Gastroesophageal sphincter (tissue), 3 donors: ENCODE results near the gene GPR55.

Source experiments
- POLR2A ChIP-seq, 2 donors: fragments of 450-650 bp; IDR thresholded peaks; one replicate each; pipeline ENCODE4 v1.6.1; 2017; ENCODE audit warnings: antibody characterized with exemption in 2 of 2, mild to moderate bottlenecking in 2 of 2, moderate library complexity in 1 of 2
- TF ChIP-seq, protein P1 (sequence below), 4 experiments: fragments of 200-600 bp in 2 of 4; fragments of 450-650 bp in 2 of 4; sonication (generic) in 1 of 4; IDR thresholded peaks; one replicate each; pipeline ENCODE4 v1.5.1; 2017 to 2019; ENCODE audit warnings: antibody characterized with exemption in 4 of 4, mild to moderate bottlenecking in 2 of 4, moderate library complexity in 2 of 4

DNA sequence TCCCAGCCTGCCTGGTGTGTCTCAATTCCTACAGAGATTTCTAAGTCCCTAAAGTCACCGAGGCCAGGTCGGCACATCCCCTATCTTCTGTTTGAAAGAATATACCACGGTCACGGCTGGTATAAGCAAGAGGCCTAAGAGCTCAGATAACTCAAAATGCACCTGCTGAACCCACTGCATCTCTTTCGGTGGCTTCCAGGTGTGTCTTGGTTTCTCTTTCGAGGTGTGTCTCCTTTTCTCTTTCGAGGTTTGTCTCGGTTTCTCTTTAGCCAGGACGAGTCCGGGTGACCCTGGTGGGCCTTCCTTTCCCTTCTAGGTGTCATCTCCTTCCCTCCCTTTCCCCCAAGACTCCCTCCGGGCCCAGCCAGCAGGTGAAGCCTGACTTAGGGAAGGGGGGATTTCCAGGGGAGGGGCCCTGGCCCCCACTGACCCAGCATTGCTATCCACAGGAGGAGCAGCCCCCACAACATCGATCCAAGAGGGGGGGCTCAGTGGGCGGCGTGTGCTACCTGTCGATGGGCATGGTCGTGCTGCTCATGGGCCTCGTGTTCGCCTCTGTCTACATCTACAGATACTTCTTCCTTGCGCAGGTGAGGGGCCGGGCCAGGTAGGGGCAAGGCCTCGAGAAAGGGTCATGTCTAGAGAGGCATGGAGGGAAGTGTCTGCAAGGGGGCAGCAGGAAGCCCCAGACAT, 51.9 kb downstream of the GPR55 start:
- TF ChIP-seq, protein P1, sequence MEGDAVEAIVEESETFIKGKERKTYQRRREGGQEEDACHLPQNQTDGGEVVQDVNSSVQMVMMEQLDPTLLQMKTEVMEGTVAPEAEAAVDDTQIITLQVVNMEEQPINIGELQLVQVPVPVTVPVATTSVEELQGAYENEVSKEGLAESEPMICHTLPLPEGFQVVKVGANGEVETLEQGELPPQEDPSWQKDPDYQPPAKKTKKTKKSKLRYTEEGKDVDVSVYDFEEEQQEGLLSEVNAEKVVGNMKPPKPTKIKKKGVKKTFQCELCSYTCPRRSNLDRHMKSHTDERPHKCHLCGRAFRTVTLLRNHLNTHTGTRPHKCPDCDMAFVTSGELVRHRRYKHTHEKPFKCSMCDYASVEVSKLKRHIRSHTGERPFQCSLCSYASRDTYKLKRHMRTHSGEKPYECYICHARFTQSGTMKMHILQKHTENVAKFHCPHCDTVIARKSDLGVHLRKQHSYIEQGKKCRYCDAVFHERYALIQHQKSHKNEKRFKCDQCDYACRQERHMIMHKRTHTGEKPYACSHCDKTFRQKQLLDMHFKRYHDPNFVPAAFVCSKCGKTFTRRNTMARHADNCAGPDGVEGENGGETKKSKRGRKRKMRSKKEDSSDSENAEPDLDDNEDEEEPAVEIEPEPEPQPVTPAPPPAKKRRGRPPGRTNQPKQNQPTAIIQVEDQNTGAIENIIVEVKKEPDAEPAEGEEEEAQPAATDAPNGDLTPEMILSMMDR (IDR thresholded peaks at IDR 0.05): no peak
- TF ChIP-seq POLR2A (IDR thresholded peaks at IDR 0.05): no peak
